GM12891 (cell line): ENCODE measurements around the gene MYL5.

ENCODE experiments used
- PAX5 ChIP-seq: IDR thresholded peaks from 2 replicates; pipeline ENCODE4 v1.6.1; 2011; ENCODE audit warnings: low read length, moderate library complexity, mild to moderate bottlenecking; ENCODE audit not compliant: insufficient read depth, severe bottlenecking
- POLR2A ChIP-seq: IDR thresholded peaks from 2 replicates; pipeline ENCODE4 v1.6.1; 2011; ENCODE audit warnings: low read depth, low read length, control low read depth
- POLR2AphosphoS5 ChIP-seq: IDR thresholded peaks from 2 replicates; pipeline ENCODE4 v1.6.1; 2011; ENCODE audit warnings: low read depth, low read length, control low read depth
- POU2F2 ChIP-seq: IDR thresholded peaks from 2 replicates; pipeline ENCODE4 v1.6.1; 2011; ENCODE audit warnings: low read depth, mild to moderate bottlenecking, control low read depth, low read length, moderate library complexity
- TAF1 ChIP-seq: IDR thresholded peaks from 2 replicates; pipeline ENCODE4 v1.6.1; 2011; ENCODE audit warnings: low read depth, low read length, control low read depth

DNA sequence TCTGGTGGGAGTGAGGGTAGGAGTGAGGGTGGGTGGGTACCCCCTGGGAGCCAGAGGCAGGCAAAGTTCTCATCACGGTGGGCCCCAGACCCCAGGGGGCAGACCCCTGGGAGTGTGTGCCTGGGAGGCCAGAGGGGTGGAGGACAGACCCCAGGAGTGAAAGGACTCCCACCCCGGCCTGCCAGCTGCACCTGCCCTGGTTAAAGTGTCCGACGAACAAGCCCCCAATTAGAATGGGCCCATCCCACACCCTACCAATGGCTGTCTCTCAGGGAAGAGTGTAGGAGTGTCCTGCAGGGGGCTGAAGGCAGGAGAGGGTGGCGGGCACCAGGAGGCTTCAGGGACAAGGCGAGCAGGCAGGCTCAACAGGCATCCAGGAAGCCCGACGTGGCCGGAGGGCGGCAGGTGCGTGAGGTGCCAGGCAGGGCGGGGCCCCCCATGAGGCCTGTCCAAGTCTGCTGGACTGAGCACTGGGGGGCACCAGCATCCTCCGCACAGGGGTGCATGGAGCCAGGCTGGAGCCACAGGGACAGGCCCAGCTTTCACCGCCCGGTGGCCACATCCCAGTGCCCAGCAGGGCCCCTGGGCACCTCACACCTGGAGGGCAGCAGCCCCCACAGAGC lies 40.3 kb upstream of the MYL5 start:
- no peak for TF ChIP-seq TAF1
- TF ChIP-seq POLR2A, result no peak
- TF ChIP-seq POLR2AphosphoS5, result no peak
- no peak for TF ChIP-seq POU2F2
- no peak for TF ChIP-seq PAX5
